Middle frontal gyrus (tissue), 1 donor: ENCODE results near the gene OR10P1.

ENCODE experiments used
- DNase-seq: peaks from one replicate; pipeline ENCODE4 v3.0.0-alpha.2; 2015; ENCODE audit warnings: low spot score; ENCODE audit errors: extremely low spot score

The OR10P1 gene

GRCh38 chr12:55651299-55651683, 14.6 kb downstream of the OR10P1 start:
- DNase-seq, result no peak

DNA sequence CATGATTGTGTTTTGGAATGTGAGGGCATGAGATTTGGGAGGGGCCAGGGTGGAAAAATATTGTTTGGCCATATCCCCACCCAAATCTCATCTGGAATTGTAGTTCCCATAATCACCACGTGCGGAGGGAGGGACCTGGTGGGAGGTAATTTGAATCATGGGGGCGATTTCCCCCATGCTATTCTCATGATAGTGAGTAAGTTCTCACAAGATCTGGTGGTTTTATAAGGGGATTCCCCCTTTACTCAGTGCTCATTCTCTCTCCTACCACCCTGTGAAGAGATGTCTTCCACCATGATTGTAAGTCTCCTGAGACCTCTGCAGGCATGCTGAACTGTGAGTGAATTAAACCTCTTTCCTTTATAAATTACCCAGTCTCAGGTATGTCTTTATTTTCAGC, 15.7 kb downstream of the OR10P1 start:
- DNase-seq, result no peak

- DNase-seq, result no peak
Measured at GRCh38 chr12:55653031-55653430, 16.3 kb downstream of the OR10P1 start.

- DNase-seq, result no peak
Measured at GRCh38 chr12:55654511-55655214, 18.0 kb downstream of the OR10P1 start.

DNA sequence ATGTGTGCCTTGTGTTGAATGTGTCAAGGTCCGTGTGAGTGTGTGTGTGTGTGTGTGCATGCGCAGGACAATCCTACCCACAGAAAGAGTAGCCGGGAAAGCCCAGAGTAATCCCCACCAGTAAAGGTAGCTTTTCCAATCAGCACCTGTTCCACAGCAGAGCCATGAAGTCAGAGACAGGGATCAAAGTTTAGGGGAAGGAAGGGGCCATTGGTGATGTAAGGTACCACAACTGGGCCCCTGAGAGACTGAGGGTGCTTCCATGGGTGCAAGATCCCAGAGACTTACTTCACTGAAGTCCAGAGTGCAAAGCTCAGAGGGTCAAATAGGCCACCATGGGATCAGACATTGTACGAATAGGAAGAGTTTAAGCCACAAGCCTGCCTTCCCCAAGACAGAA, 20.5 kb downstream of the OR10P1 start:
- DNase-seq, result no peak

DNA sequence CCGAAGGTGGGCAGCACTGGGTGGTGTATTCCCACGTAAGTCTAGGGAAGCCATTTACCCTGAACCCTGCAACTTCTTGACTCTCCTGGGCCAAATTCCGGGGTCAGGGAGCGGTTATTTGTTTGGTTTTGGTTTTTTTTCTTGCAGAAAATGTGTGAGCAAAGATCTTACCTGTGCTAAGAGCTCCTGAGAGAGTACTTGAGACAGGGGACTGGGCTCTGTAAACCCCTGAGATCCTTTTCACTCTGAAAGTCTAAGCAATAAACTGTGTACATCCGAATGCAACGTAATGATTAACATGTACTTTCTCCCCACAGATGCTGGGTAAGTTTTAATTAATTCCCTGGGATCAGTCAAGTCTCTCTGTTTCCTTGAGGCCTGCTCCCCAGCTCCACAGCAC, 21.5 kb downstream of the OR10P1 start:
- DNase-seq, result no peak

- no peak for DNase-seq
Measured at GRCh38 chr12:55658635-55659391, 22.1 kb downstream of the OR10P1 start.

- DNase-seq, result no peak
Measured at GRCh38 chr12:55659486-55660385, 23.0 kb downstream of the OR10P1 start.

DNA sequence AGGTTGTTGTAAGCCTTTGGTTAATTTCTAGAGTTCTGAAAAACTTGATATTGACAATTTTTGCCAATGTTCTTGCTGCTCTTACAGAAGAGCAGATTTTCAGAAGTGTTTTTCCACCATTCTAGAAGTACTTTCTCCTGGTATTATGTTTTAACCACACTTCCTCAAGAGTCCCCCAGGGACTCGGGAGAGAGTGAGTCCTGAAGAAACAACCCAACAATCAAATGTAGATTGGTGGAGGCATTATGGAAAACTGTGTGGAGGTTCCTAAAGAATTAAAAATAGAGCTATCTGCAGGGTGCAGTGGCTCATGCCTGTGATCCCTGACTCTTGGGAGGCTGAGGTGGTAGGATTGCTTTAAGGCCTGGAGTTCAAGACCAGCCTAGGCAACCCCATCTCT, 26.7 kb downstream of the OR10P1 start:
- no peak for DNase-seq

GRCh38 chr12:55664826-55665225, 28.1 kb downstream of the OR10P1 start:
- DNase-seq, result no peak

DNA sequence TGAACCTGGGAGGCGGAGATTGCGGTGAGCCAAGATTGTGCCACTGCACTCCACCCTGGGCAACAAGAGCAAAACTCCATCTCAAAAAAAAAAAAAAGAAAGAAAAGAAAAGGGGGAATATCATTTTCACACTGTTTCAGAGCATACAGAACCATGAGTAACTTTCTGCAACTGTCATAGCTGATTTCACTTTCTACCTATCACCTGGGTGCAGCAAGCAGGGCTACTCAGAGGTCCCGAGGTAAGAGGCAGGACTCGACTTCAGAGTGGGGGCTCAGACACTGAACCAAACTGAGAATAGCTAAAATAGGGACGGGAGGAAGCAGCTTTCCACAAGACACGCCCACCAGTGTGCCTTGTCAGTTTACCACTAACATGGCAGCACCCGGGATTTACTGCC, 29.8 kb downstream of the OR10P1 start:
- no peak for DNase-seq

GRCh38 chr12:55670276-55670675, 33.6 kb downstream of the OR10P1 start:
- DNase-seq, result no peak

- DNase-seq, result no peak
Measured at GRCh38 chr12:55671746-55672145, 35.1 kb downstream of the OR10P1 start.

GRCh38 chr12:55673638-55674037, 36.9 kb downstream of the OR10P1 start:
- DNase-seq, result no peak

DNA sequence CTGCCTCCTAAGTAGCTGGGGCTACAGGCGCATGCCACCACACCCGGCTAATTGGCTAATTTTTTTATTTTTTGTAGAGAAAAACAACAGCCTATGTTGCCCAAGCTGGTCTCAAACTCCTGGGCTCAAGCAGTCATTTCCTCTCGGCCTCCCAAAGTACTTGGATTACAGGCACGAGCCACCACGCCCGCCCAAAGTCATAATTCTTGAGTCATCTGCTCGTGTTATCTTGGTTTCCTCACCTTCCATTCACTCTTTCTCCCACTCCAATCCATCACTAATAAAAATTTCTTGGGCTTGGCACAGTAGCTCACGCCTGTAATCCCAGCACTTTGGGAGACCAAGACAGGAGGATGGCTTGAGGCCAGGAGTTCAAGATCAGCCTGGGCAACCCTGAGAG, 39.0 kb downstream of the OR10P1 start:
- DNase-seq, result no peak

GRCh38 chr12:55676707-55677106, 40.0 kb downstream of the OR10P1 start:
- DNase-seq, result no peak

GRCh38 chr12:55679691-55680090, 43.0 kb downstream of the OR10P1 start:
- no peak for DNase-seq

DNA sequence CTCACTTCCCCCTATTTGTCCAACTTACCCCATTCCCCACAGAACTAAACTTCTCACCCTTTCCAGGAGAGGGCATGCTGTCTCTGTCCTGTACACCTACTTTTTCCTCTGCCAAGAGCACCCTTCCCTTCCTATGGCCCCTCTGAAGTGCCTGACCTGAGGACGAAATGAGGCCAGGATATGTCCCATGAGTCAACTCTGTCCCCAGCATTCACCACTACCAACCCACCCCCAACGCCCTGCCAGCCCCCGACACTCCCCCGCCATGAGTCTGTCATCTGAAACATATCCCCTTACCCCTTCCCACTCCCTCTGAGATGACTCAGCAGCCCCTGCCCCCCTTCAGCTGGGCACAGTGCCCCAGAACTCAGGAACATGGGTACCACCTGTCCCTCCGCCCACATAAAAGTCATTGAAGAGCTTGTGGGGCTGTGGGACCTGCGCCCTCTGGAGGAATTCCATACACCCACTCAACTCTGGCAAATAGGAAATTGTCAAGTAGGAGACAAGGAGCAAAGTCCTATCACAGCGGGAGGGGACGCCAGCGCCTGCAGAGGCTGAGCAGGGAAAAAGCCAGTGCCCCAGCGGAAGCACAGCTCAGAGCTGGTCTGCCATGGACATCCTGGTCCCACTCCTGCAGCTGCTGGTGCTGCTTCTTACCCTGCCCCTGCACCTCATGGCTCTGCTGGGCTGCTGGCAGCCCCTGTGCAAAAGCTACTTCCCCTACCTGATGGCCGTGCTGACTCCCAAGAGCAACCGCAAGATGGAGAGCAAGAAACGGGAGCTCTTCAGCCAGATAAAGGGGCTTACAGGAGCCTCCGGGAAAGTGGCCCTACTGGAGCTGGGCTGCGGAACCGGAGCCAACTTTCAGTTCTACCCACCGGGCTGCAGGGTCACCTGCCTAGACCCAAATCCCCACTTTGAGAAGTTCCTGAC, 44.7 kb downstream of the OR10P1 start:
- DNase-seq, result no peak

- DNase-seq, result no peak
Measured at GRCh38 chr12:55682087-55682796, 45.5 kb downstream of the OR10P1 start.

DNA sequence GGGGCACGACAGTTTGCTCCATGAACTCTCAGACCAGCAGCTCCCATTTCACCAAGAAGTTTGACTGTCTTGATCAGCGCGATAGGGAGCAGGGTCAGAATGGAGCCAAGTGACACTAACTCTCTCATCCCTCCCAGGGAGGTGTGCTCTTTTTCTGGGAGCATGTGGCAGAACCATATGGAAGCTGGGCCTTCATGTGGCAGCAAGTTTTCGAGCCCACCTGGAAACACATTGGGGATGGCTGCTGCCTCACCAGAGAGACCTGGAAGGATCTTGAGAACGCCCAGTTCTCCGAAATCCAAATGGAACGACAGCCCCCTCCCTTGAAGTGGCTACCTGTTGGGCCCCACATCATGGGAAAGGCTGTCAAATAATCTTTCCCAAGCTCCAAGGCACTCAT, 47.0 kb downstream of the OR10P1 start:
- no peak for DNase-seq
